GM20000 (cell line): Measurements from ENCODE around the gene CST1.
A peak's percentile ranks its signal among the peaks of the same experiment; 100 is the strongest.
"Not testable (repeated sequence)": the region's sequence is repeated elsewhere in the genome, so short reads cannot be mapped to it uniquely, and the experiment has no call there.

Experiments
- DNase-seq: peaks from one replicate; pipeline ENCODE4 v3.0.0; 2012; ENCODE audit warnings: low spot score
- TF ChIP-seq, protein P1 (sequence below): IDR thresholded peaks from 2 replicates; pipeline ENCODE4 v1.5.1; 2012; ENCODE audit warnings: mild to moderate bottlenecking, control low read depth; ENCODE audit errors: extremely low read depth, missing control alignments

Gene CST1, protein sequence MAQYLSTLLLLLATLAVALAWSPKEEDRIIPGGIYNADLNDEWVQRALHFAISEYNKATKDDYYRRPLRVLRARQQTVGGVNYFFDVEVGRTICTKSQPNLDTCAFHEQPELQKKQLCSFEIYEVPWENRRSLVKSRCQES

GRCh38 chr20:23750786-23751185 lies at the start of gene CST1:
Gene CST1, minus strand, starts transcription at chr20:23750935. Its CDS starts 69 bp downstream, at chr20:23750866.
- DNase-seq, result not testable (repeated sequence)

DNA sequence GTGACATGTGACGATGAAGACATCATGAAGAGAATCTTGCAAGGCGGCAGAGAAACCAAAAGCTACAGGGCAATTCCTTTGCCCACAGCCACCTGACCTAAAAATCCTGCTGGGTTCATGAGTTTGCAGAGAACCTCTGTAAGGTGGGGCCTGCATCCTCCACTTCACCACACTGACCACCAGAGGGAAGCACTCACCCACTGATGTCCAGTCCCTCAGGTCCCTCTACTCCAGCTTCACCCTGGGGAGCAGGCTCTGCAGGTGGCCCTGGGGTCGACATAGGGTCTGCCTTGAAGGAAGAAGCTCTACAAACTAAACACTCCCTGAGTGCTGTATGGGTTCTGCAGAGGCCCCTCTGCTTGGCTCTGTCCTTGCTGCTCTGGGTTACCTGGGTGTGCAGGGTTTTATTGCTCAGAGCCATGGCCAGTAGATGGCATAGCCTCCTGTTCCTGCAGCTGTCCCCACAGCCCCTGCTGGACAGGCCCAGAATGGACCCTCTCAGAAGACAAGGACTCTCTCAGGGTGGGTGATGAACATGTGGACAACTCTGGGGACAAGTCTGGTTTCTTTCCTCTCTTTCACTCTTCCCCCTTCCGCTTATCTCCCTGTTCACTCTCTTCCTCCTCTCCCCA lies 48.6 kb upstream of the CST1 start:
- not testable (repeated sequence) for DNase-seq
- TF ChIP-seq, protein P1, sequence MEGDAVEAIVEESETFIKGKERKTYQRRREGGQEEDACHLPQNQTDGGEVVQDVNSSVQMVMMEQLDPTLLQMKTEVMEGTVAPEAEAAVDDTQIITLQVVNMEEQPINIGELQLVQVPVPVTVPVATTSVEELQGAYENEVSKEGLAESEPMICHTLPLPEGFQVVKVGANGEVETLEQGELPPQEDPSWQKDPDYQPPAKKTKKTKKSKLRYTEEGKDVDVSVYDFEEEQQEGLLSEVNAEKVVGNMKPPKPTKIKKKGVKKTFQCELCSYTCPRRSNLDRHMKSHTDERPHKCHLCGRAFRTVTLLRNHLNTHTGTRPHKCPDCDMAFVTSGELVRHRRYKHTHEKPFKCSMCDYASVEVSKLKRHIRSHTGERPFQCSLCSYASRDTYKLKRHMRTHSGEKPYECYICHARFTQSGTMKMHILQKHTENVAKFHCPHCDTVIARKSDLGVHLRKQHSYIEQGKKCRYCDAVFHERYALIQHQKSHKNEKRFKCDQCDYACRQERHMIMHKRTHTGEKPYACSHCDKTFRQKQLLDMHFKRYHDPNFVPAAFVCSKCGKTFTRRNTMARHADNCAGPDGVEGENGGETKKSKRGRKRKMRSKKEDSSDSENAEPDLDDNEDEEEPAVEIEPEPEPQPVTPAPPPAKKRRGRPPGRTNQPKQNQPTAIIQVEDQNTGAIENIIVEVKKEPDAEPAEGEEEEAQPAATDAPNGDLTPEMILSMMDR, result peak; percentile 56

GRCh38 chr20:23795526-23795925 lies 44.8 kb upstream of the CST1 start:
- DNase-seq, result no peak
- TF ChIP-seq, protein P1, result no peak

DNA sequence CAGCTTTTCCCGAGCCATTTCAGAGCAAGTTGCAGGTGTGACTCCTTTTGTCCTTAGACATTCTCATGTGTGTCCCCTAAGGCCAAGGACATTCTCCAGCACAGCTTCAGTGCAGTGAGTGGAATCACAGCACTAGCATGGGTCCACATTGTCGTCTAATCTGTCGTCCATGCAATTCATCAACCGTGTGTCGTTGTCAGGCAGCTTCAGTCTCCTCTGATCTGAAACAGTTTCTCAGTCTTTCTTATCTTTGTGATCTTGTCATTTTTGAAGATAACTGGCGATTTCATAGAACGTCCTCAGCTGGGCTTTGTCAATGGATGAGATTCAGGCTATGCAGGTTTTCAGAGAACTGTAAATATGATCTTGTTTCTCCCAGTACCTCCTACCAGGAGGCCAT lies 44.1 kb upstream of the CST1 start:
- DNase-seq, result no peak
- TF ChIP-seq, protein P1, result no peak

DNA sequence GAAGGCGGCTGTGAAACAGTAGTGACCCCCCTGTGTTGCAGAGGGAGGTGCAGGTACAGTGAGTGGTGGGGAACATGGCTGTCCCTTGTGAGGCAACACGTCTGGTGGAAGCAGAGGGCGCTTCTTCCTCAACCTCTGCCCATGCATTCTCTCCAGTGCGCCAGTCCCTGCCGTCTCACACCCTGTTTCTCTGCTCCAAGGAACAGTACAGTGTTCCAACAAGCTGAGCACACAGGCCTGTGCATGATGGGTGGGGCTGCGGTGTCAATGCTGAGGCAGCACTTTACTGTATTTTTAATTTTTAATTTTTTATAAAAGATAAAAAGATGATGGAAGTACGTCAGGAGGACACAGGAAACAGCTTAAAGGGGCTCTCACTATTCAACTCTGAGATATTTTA lies 43.3 kb upstream of the CST1 start:
- TF ChIP-seq, protein P1, result no peak
- no peak for DNase-seq

DNA sequence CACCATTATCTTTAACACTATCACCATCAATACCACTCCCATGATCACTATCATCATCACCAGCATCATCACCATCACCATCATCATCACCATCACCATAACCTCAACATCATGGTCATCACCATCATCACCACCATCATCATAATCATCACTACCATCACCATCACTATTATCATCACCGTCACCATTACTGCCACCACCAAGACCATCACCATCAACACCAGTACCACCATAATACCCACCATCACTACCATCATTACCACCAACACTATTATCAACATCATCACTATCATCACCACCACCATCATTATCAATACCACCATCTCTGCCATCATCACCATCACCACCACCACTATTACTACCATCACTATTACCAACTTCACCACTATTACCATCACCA lies 32.7 kb upstream of the CST1 start:
- no peak for DNase-seq
- TF ChIP-seq, protein P1, result no peak

GRCh38 chr20:23782366-23782983 lies 31.7 kb upstream of the CST1 start:
- peak; percentile 12 for DNase-seq
- TF ChIP-seq, protein P1, result peak; percentile 22

DNA sequence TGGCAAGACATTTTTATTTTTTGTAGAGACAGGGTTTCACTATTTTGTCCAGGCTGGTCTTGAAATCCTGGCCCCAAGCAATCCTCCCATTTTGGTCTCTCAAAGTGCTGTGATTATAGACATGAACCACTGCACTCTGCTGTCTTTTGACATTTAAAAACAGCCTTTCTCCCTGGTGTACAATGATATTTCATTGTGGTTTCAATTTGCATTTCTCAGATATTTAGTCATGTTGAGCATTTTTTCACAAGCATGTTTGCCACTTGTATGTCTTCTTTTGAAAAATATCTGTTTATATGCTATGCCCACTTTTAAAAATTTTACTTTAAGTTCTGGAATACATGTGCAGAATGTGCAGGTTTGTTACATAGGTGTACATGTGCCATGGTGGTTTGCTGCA lies 27.9 kb upstream of the CST1 start:
- DNase-seq, result not testable (repeated sequence)

DNA sequence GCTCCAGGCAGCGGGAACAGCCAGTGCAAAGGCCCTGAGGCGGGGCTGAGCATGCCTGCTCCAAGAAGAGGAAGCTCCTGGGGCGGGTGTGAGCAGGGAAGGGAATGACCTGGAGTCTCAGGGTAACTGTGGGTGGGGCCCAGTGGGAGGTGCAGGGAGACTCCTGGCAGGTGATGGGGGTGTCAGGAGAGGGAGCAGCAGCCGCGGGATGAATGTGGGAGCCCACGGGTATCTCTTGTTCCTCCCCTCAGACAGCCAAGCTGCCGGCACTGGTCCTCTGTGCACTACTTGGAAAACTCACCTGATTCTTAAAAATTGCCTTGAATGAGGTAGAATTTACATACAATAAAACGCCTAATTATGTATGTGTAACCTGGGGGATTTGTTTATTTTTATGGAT lies 26.6 kb upstream of the CST1 start:
- DNase-seq, result not testable (repeated sequence)
